Right lobe of liver (tissue), 6 donors: ENCODE measurements around the gene GJB5. TPM values are rescaled to one million over a fixed set of nuclear protein-coding genes. Genes with fewer than 3 reads are reported as not detected.

ENCODE experiments used
- ATAC-seq, 4 donors: fragments of 200-7000 bp; cut with Tn5 transposase; one replicate each; pipeline ENCODE4 v1.9.1; 2020; ENCODE audit warnings: mild to moderate bottlenecking in 4 of 4, moderate library complexity in 4 of 4
- DNase-seq, 3 donors: peaks; one replicate each; pipeline ENCODE4 v3.0.0-alpha.2; 2020
- H3K27ac ChIP-seq, 3 donors: fragments of 200-600 bp; one replicate each; pipeline ENCODE4 v1.8.0; 2022
- H3K27me3 ChIP-seq, 2 donors: fragments of 200-600 bp; one replicate each; pipeline ENCODE4 v1.8.0; 2022
- H3K36me3 ChIP-seq, 4 donors: fragments of 200-600 bp; sonication (generic) in 1 of 4; one replicate each; pipeline versions ENCODE4 v1.5.1 to v1.8.0; 2017 to 2022; ENCODE audit warnings: control low read depth in 1 of 4
- H3K4me1 ChIP-seq, 4 donors: fragments of 200-600 bp; sonication (generic) in 1 of 4; one replicate each; pipeline versions ENCODE4 v1.5.1 to v1.8.0; 2017 to 2022; ENCODE audit warnings: control low read depth in 1 of 4
- H3K4me3 ChIP-seq, 3 donors: fragments of 200-600 bp; one replicate each; pipeline ENCODE4 v1.8.0; 2022
- H3K9me3 ChIP-seq, 4 donors: fragments of 200-600 bp; sonication (generic) in 1 of 4; one replicate each; pipeline versions ENCODE4 v1.5.1 to v1.8.0; 2017 to 2022; ENCODE audit warnings: control low read depth in 1 of 4
- CTCF ChIP-seq, 4 donors: fragments of 200-600 bp in 3 of 4; fragments of 450-650 bp in 1 of 4; IDR thresholded peaks; one replicate each; pipeline versions ENCODE4 v1.5.1 to v1.8.0; 2016 to 2022; ENCODE audit warnings: antibody characterized with exemption in 4 of 4, mild to moderate bottlenecking in 2 of 4
- POLR2A ChIP-seq: fragments of 450-650 bp; IDR thresholded peaks from one replicate; pipeline ENCODE4 v1.6.1; 2017; ENCODE audit warnings: antibody characterized with exemption, mild to moderate bottlenecking
- WGBS: methylation state at CpG from one replicate; pipeline ENCODE4 v1.1.6; 2018; ENCODE audit warnings: low coverage, low lambda C conversion rate; ENCODE audit not compliant: insufficient coverage; ENCODE audit errors: missing lambda C conversion rate; 5-methylcytosine and 5-hydroxymethylcytosine counted together
- intact Hi-C, 2 donors: fragments of 100-400 bp; cut with DNase I; formaldehyde crosslinking; loops; one replicate each; pipeline versions ENCODE4 v1.11.2 to v1.14.1; 2022
- total RNA-seq, 6 experiments: library from RNA; depleted of rRNA in 2 of 6; stranded (reverse); fragments of >200 nt in 2 of 6; fragmentation: NEBNext Ultra II Directional in 3 of 6; extraction: Animal tissue kit (Norgen Biotek cat#: 25700) in 3 of 6; gene quantifications; one replicate each; pipeline versions ENCODE4 v1.1.0 to v1.2.4, GENCODE V29; 2016 to 2023
- donor health status: DM: no; HTN: yes; CAD: no.
- donor health status: DM: no; HTN: no; CAD: no.
- donor health status: DM: no; HTN: no; CAD: no.
- donor health status: DM: no; HTN: yes; CAD: no.
- donor health status: DM: no; HTN: yes; CAD: no.

Gene GJB5
- total RNA-seq, 6 experiments from 2014 or later: not detected

GRCh38 chr1:34796990-34797389 lies 42.1 kb downstream of the GJB5 start:
- no peak overlapping the region for H3K27ac ChIP-seq
- TF ChIP-seq POLR2A: no peak
- TF ChIP-seq CTCF (IDR thresholded peaks at IDR 0.05): no peak

GRCh38 chr1:34800214-34800613 lies 45.4 kb downstream of the GJB5 start:
- ATAC-seq: peak in 1 of 4 donors; percentile 24
- intact Hi-C loops: no loop called here
- Histone ChIP-seq H3K9me3 (no peaks in the 10 kb centered on the region), H3K4me3 (no peak overlapping the region), H3K36me3 (no peaks in the 10 kb centered on the region), H3K27ac (no peak overlapping the region), H3K4me1 (no peaks in the 10 kb centered on the region), H3K27me3 (no peaks in the 10 kb centered on the region)
- no peak for DNase-seq
- WGBS: 64% methylated on average over 1 of the region's 6 CpGs
- TF ChIP-seq POLR2A (no peak), CTCF (IDR thresholded peaks at IDR 0.05) (no peak)

More at GRCh38 chr1:34796990-34797389, 42.1 kb downstream of the GJB5 start:
- H3K4me1 ChIP-seq: no peaks in the 10 kb centered on the region
- peaks cover 0 to 4% (median 0%) of the 10 kb centered on the region in 4 donors for H3K36me3 ChIP-seq
- H3K4me3 ChIP-seq: no peak overlapping the region
- DNase-seq (no peak), ATAC-seq (no peak)
- 82% methylated on average over 5 of the region's 6 CpGs for WGBS
- intact Hi-C loops: no loop called here
- no peaks in the 10 kb centered on the region for H3K27me3 ChIP-seq
- no peaks in the 10 kb centered on the region for H3K9me3 ChIP-seq

- intact Hi-C loops: no loop called here
- Histone ChIP-seq H3K27ac (no peak overlapping the region), H3K27me3 (no peaks in the 10 kb centered on the region), H3K36me3 (no peaks in the 10 kb centered on the region), H3K9me3 (no peaks in the 10 kb centered on the region), H3K4me3 (no peak overlapping the region), H3K4me1 (no peaks in the 10 kb centered on the region)
- WGBS: 100% methylated on average over 3 of the region's 3 CpGs
- DNase-seq (no peak), ATAC-seq (no peak)
- TF ChIP-seq POLR2A (no peak), CTCF (IDR thresholded peaks at IDR 0.05) (no peak)
These were observed 48.9 kb downstream of the GJB5 start for GRCh38 chr1:34803770-34804169.

- TF ChIP-seq CTCF (IDR thresholded peaks at IDR 0.05) (no peak), POLR2A (no peak)
- Histone ChIP-seq H3K27me3 (no peaks in the 10 kb centered on the region), H3K9me3 (no peaks in the 10 kb centered on the region), H3K4me1 (no peaks in the 10 kb centered on the region), H3K4me3 (no peak overlapping the region), H3K27ac (no peak overlapping the region), H3K36me3 (no peaks in the 10 kb centered on the region)
- WGBS: 74% methylated on average over 3 of the region's 3 CpGs
- no peak for ATAC-seq
- intact Hi-C loops: no loop called here
- no peak for DNase-seq
These were observed 51.5 kb downstream of the GJB5 start for GRCh38 chr1:34806396-34806795.

Other genes starting within 250 kb of the GJB5 start
- not detected for gene GJB4, start 4.7 kb downstream of the GJB5 start, total RNA-seq
- 1 to 10 TPM in 1 of 6 experiments, under 1 TPM in 5; 0.12 to 1.3 (median 0.23) TPM for gene GJB3, start 26.2 kb downstream of the GJB5 start, total RNA-seq
- gene GJA4, start 38.0 kb downstream of the GJB5 start, total RNA-seq: 10 to 100 TPM in 2 of 6 experiments, 1 to 10 TPM in 4; 4.3 to 21.8 (median 7.6) TPM
- gene SMIM12, start 104.7 kb downstream of the GJB5 start, total RNA-seq: 10 to 100 TPM; 30.5 to 45.7 (median 32.2) TPM
- under 1 TPM in 2 of 6 experiments, not detected in 4; 0.07 to 0.13 TPM for gene DLGAP3, start 174.6 kb downstream of the GJB5 start, total RNA-seq
- 10 to 100 TPM; 12.6 to 22.1 (median 16.2) TPM for gene TMEM35B, start 230.3 kb downstream of the GJB5 start, total RNA-seq